Activated B cell treated with CpG ODN at 0.5 μM for 24 hours (primary cell): ENCODE data around the gene STK11IP. TPM values are rescaled to one million over a fixed set of nuclear protein-coding genes. Genes with fewer than 3 reads are reported as not detected.

ENCODE experiments used
- ATAC-seq: fragments of 200-7000 bp; cut with Tn5 transposase; one replicate; pipeline ENCODE4 v1.10.0; 2021; ENCODE audit warnings: low read depth, mild to moderate bottlenecking, moderate library complexity
- CTCF ChIA-PET: fragments of 350-600 bp; sonication (Branson Sonifier 250); formaldehyde crosslinking; loops from one replicate; lab custom pipeline; 2021; ENCODE audit warnings: antibody characterized with exemption; lab: Charles Lee
- POLR2A ChIA-PET: fragments of 350-600 bp; sonication (Branson Sonifier 250); formaldehyde crosslinking; loops from one replicate; lab custom pipeline; 2021; ENCODE audit warnings: antibody characterized with exemption; lab: Charles Lee
- DNase-seq: peaks from one replicate; pipeline ENCODE4 v3.0.0; 2022
- H3K27ac Mint-ChIP-seq: one replicate; pipeline ENCODE4 v1.8.0; 2020; ENCODE audit warnings: mixed read lengths
- H3K27me3 Mint-ChIP-seq: one replicate; pipeline ENCODE4 v1.8.0; 2021; ENCODE audit warnings: mixed read lengths
- H3K36me3 Mint-ChIP-seq: one replicate; pipeline ENCODE4 v1.8.0; 2021; ENCODE audit warnings: low read depth, mixed read lengths
- H3K4me1 Mint-ChIP-seq: one replicate; pipeline ENCODE4 v1.8.0; 2021; ENCODE audit warnings: mixed read lengths
- H3K4me3 Mint-ChIP-seq: one replicate; pipeline ENCODE4 v1.8.0; 2020; ENCODE audit warnings: mild to moderate bottlenecking, mixed read lengths
- H3K9me3 Mint-ChIP-seq: one replicate; pipeline ENCODE4 v1.8.0; 2020; ENCODE audit warnings: mixed read lengths
- CTCF ChIP-seq: fragments of 200-600 bp; IDR thresholded peaks from one replicate; pipeline ENCODE4 v1.8.0; 2022; ENCODE audit warnings: antibody characterized with exemption, mild to moderate bottlenecking
- intact Hi-C: fragments of 100-400 bp; cut with micrococcal nuclease; formaldehyde crosslinking; loops from one replicate; pipeline ENCODE4 v1.15.1; 2024
- total RNA-seq: library from RNA; stranded (reverse); gene quantifications from 2 replicates; pipeline ENCODE4 v1.2.3, GENCODE V29; 2022

The STK11IP gene
- total RNA-seq, 1 donor from 2014 or later, result 53.6 TPM

GRCh38 chr2:219632760-219633105 is 35.1 kb downstream of the STK11IP start:
- POLR2A ChIA-PET, result no interaction called here

DNA sequence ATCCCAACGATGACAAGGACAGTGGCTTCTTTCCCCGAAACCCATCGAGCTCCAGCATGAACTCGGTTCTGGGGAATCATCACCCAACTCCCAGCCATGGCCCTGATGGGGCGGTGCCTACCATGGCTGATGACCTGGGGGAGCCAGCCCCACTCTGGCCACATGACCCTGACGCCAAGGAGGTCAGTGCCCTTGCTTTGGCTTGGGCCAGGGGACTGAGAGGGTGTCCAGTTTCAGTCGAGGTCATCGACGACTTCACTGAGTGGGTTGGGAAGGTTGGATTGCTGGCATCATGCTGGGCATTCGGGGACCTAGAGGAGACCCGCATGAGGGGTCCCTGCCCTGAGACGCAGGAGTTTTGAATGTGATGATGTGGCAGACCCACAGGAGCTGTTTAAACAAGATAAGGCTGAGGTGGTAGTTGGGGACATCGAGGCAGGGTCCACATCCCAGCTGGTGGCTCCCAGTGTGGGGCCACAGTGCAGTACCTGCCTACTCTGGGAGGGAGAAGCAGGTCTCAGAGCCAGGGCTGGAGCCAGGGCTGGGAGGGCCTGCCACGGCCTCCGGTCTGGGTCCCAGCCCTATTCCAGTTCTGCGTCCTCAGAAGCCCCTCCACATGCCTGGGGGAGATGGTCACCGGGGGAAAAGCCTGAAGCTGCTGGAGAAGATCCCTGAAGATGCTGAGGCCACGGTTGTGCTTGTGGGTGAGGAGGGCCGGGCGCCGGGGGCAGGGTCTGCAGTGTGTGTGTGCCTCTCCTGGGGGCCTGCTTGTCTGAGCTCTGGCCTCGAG is 35.8 kb downstream of the STK11IP start:
- no peak overlapping the region for H3K4me3 Mint-ChIP-seq
- TF ChIP-seq CTCF, result no peak
- H3K4me1 Mint-ChIP-seq, result no peaks in the 10 kb centered on the region
- H3K36me3 Mint-ChIP-seq, result no peaks in the 10 kb centered on the region
- intact Hi-C loops, result no loop called here
- ChIA-PET POLR2A (no interaction called here), CTCF (no interaction called here)
- ATAC-seq (no peak), DNase-seq (no peak)
- H3K27ac Mint-ChIP-seq, result no peak overlapping the region
- H3K27me3 Mint-ChIP-seq, result peaks cover 29% of the 10 kb centered on the region
- H3K9me3 Mint-ChIP-seq, result no peaks in the 10 kb centered on the region

More at GRCh38 chr2:219632760-219633105, 35.1 kb downstream of the STK11IP start:
- no peak for TF ChIP-seq CTCF
- Mint-ChIP-seq H3K27ac (no peak overlapping the region), H3K27me3 (peaks cover 34% of the 10 kb centered on the region), H3K4me3 (no peak overlapping the region), H3K36me3 (no peaks in the 10 kb centered on the region), H3K9me3 (no peaks in the 10 kb centered on the region), H3K4me1 (peaks cover 2% of the 10 kb centered on the region)
- DNase-seq (no peak), ATAC-seq (no peak)
- CTCF ChIA-PET, result interaction anchor here (1.4 kb wide), 1 partner anchor 11 kb away, joined by 4 read pairs; no protein-coding TSS in a partner anchor
- intact Hi-C loops, result no loop called here

DNA sequence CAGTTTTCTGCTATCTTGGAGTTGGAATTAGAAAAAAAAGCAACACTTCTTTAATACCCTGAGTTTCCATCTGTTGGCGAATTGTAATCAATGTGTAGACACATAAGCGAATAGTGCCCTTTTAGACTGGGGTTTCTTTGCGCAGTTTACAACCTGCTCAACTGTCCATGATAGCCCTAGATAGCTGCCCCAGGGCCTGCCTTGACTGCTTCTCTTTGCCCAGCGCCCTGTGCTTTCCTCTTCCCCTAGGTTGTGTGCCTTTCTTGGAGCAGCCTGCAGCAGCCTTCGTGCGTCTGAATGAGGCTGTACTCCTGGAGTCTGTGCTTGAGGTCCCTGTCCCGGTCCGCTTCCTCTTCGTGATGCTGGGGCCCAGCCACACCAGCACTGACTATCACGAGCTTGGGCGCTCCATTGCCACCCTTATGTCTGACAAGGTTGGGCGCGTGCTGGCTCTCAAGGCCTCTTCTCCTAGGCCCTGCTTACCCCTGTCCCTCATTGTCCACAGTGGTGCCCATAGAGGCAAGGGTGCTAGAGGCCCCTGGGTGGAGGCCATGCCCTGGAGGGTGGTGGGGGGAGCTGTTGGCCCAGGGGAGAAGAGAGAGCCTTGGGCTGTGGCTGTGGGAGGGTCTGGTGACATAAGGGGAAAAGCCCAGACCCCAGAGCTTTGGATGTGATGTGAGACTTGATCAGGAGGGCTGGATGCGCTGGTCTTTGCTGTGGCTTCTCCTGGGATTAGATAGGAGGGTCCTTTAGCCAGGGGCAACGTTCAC is 36.7 kb downstream of the STK11IP start:
- peaks cover 22% of the 10 kb centered on the region for H3K27me3 Mint-ChIP-seq
- H3K4me1 Mint-ChIP-seq, result no peaks in the 10 kb centered on the region
- DNase-seq (no peak), ATAC-seq (no peak)
- CTCF ChIA-PET, result no interaction called here
- intact Hi-C loops, result no loop called here
- no peak overlapping the region for H3K27ac Mint-ChIP-seq
- TF ChIP-seq CTCF, result no peak
- H3K9me3 Mint-ChIP-seq, result no peaks in the 10 kb centered on the region
- no peak overlapping the region for H3K4me3 Mint-ChIP-seq
- POLR2A ChIA-PET, result no interaction called here
- H3K36me3 Mint-ChIP-seq, result no peaks in the 10 kb centered on the region

DNA sequence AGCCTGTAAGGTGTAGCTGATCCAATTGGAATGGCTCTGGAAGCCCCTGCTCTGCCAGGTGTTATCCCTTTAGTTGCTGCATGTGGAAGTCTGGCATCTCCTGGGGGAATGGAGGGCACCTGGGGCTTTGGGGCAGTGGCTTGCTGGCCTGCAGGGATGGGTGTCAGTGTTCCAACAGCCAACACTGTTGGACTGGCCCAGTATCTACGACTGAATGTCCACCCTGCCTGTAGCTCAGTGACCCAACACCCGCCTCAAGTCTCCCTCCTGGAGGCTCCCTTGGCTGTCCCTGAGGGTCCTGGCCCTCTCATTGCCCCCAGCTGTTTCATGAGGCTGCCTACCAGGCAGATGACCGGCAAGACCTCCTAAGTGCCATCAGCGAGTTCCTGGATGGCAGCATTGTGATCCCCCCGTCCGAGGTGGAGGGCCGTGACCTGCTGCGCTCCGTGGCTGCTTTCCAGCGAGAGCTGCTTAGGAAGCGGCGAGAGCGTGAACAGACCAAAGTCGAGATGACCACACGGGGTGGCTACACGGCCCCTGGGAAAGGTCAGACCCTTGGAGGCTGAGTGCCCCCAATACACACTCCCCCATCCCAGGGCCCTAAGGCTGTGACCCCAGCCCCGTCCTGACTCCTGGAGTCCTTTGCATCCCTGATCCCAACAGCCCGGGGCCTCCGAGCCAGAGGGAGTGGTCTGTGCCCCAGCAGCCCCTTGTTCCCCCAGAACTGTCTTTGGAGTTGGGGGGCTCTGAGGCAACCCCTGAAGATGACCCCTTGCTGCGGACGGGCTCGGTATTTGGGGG is 37.5 kb downstream of the STK11IP start:
- no peak overlapping the region for H3K4me3 Mint-ChIP-seq
- ATAC-seq, result no peak
- H3K9me3 Mint-ChIP-seq, result no peaks in the 10 kb centered on the region
- DNase-seq, result no peak
- H3K4me1 Mint-ChIP-seq, result no peaks in the 10 kb centered on the region
- peaks cover 21% of the 10 kb centered on the region for H3K27me3 Mint-ChIP-seq
- ChIA-PET CTCF (no interaction called here), POLR2A (no interaction called here)
- H3K27ac Mint-ChIP-seq, result no peak overlapping the region
- no peak for TF ChIP-seq CTCF
- intact Hi-C loops, result no loop called here
- H3K36me3 Mint-ChIP-seq, result no peaks in the 10 kb centered on the region
